Heart right ventricle (tissue), 16 donors: Measurements from ENCODE around the gene YY1. TPM values are rescaled to one million over a fixed set of nuclear protein-coding genes. Genes with fewer than 3 reads are reported as not detected.

ENCODE experiments used
- ATAC-seq, 8 donors: fragments of 200-7000 bp; cut with Tn5 transposase; one replicate each; pipeline ENCODE4 v1.9.1; 2020; ENCODE audit warnings: mild to moderate bottlenecking in 8 of 8, moderate library complexity in 8 of 8, moderate number of reproducible peaks in 1 of 8
- DNase-seq, 2 donors: peaks; one replicate each; pipeline ENCODE4 v3.0.0-alpha.2; 2020
- H3K27ac ChIP-seq, 10 donors: fragments of 200-600 bp; sonication (generic) in 2 of 10; one replicate each; pipeline versions ENCODE4 v1.5.0 to v1.8.0; 2020 to 2022; ENCODE audit warnings: mild to moderate bottlenecking in 3 of 10
- H3K27me3 ChIP-seq, 7 donors: fragments of 200-600 bp; one replicate each; pipeline ENCODE4 v1.8.0; 2021 to 2022; ENCODE audit warnings: mild to moderate bottlenecking in 2 of 7
- H3K36me3 ChIP-seq, 9 donors: fragments of 200-600 bp; sonication (generic) in 1 of 9; one replicate each; pipeline versions ENCODE4 v1.5.0 to v1.8.0; 2020 to 2022; ENCODE audit warnings: mild to moderate bottlenecking in 2 of 9
- H3K4me1 ChIP-seq, 9 donors: fragments of 200-600 bp; sonication (generic) in 1 of 9; one replicate each; pipeline versions ENCODE4 v1.5.0 to v1.8.0; 2020 to 2022; ENCODE audit warnings: mild to moderate bottlenecking in 4 of 9
- H3K4me3 ChIP-seq, 10 donors: fragments of 200-600 bp; sonication (generic) in 2 of 10; one replicate each; pipeline versions ENCODE4 v1.5.0 to v1.8.0; 2020 to 2022; ENCODE audit warnings: mild to moderate bottlenecking in 7 of 10, moderate library complexity in 2 of 10
- H3K9me3 ChIP-seq, 11 donors: fragments of 200-600 bp in 10 of 11; sonication (generic) in 2 of 11; one replicate each; pipeline versions ENCODE4 v1.5.0 to v1.8.0; 2013 to 2022; ENCODE audit warnings: mild to moderate bottlenecking in 2 of 11, control low read depth in 1 of 11, moderate library complexity in 1 of 11
- CTCF ChIP-seq, 9 donors: fragments of 200-600 bp; sonication (generic) in 2 of 9; IDR thresholded peaks; one replicate each; pipeline versions ENCODE4 v1.5.0 to v1.8.0; 2021 to 2022; ENCODE audit warnings: antibody characterized with exemption in 9 of 9, mild to moderate bottlenecking in 5 of 9, moderate library complexity in 1 of 9
- WGBS, 2 donors: extraction: QIAGEN DNeasy Blood & Tissue Kit; methylation state at CpG; one replicate each; pipeline ENCODE4 v1.1.7; 2013; ENCODE audit warnings: inconsistent platforms in 1 of 2; 5-methylcytosine and 5-hydroxymethylcytosine counted together
- intact Hi-C, 10 donors: fragments of 100-400 bp; cut with DNase I; formaldehyde crosslinking; loops; one replicate each; pipeline versions ENCODE4 v1.11.1 to v1.14.2; 2022
- polyA plus RNA-seq, 2 donors: library from polyadenylated mRNA; stranded (reverse); fragments of 200-250 nt; gene quantifications; one replicate each; pipeline ENCODE4 v1.2.3, GENCODE V29; 2013
- total RNA-seq, 10 donors: library from RNA; stranded (reverse); fragmentation: NEBNext Ultra II Directional in 3 of 10; extraction: Animal tissue kit (Norgen Biotek cat#: 25700) in 3 of 10; gene quantifications; one replicate each; pipeline versions ENCODE4 v1.2.1 to v1.2.4, GENCODE V29; 2021 to 2023
- donor health status: Arrhythmogenic right ventricular cardiomyopathy.
- donor health status: ischemic (EF 13 %, LVEDD 7.1; RV severe dilation, severe dysfunction).
- donor health status: healthy with polysubstance abuse.
- donor health status: DM: no; HTN: yes; CAD: no.
- donor health status: DM: no; HTN: no; CAD: no.
- donor health status: ischemic (EF 25% LVEDD 6.9; RV normal size, moderate dysfunction).
- donor health status: ischemic (EF 25% LVEDD 5.7; RV mildly dilated, moderate dysfunction).
- donor health status: healthy.
- donor health status: DM: yes; HTN: yes; CAD: no.
- donor health status: Ischemic cardiomyopathy.
- donor health status: ischemic (EF 35%, LVEDD 5.7; RV mildly dilated, moderate dysfunction).
- donor health status: nonischemic (EF 11% LVEDD 7.7; RV severe dilation, severe dysfunction).
- donor health status: DM: yes; HTN: yes; CAD: no.
- donor health status: PGD.
- donor health status: ischemic (EF 29% LVEDD 5.4; RV normal size, mild dysfunction).
- donor health status: nonischemic (EF 23%, LVEDD 6.1; RV moderate dilation, normal function).

YY1 gene
- total and polyA plus RNA-seq, 12 donors: 17.6 to 58.3 (median 47.9) TPM

- ATAC-seq: no peak
- 77 to 81% methylated on average over 12 of the region's 12 CpGs for WGBS, 2 donors
Measured at GRCh38 chr14:100288382-100289185, 49.6 kb downstream of the YY1 start.

GRCh38 chr14:100289916-100290606 lies 51.1 kb downstream of the YY1 start:
- no peak for TF ChIP-seq CTCF (IDR thresholded peaks at IDR 0.05)
- Histone ChIP-seq H3K4me3 (no peak overlapping the region), H3K27ac (no peak overlapping the region), H3K9me3 (no peaks in the 10 kb centered on the region), H3K36me3 (peaks cover 0 to 27% (median 0%) of the 10 kb centered on the region in 9 donors), H3K4me1 (peaks cover 0 to 64% (median 27%) of the 10 kb centered on the region in 9 donors), H3K27me3 (no peaks in the 10 kb centered on the region)
- intact Hi-C loops: loop anchor here in 2 of 10 donors (5.0 kb wide), 2 partner anchors 48 to 87 kb away; partner anchors contain the start of gene WDR25 (in 1 of the 2)
- WGBS, 2 donors: 56 to 67% methylated on average over 9 of the region's 9 CpGs
- ATAC-seq (no peak), DNase-seq (no peak)

More at GRCh38 chr14:100288382-100289185, 49.6 kb downstream of the YY1 start:
- no peaks in the 10 kb centered on the region for H3K27me3 ChIP-seq
- peaks cover 0 to 60% (median 32%) of the 10 kb centered on the region in 9 donors for H3K4me1 ChIP-seq
- TF ChIP-seq CTCF (IDR thresholded peaks at IDR 0.05): no peak
- peaks cover 0 to 27% (median 0%) of the 10 kb centered on the region in 9 donors for H3K36me3 ChIP-seq
- DNase-seq: no peak
- intact Hi-C loops: loop anchor here in 2 of 10 donors (5.0 kb wide), 2 partner anchors 46 to 89 kb away; partner anchors contain the start of gene WDR25 (in 1 of the 2)
- no peaks in the 10 kb centered on the region for H3K9me3 ChIP-seq
- H3K4me3 ChIP-seq: no peak overlapping the region
- H3K27ac ChIP-seq: no peak overlapping the region

GRCh38 chr14:100290607-100291304 lies 51.8 kb downstream of the YY1 start:
- no peak for TF ChIP-seq CTCF (IDR thresholded peaks at IDR 0.05)
- intact Hi-C loops: no loop called here
- WGBS, 2 donors: 86 to 88% methylated on average over 12 of the region's 12 CpGs

More at GRCh38 chr14:100290607-100291304, 51.8 kb downstream of the YY1 start:
- peaks cover 0 to 63% (median 24%) of the 10 kb centered on the region in 9 donors for H3K4me1 ChIP-seq
- H3K27me3 ChIP-seq: no peaks in the 10 kb centered on the region
- no peak overlapping the region for H3K4me3 ChIP-seq
- no peaks in the 10 kb centered on the region for H3K9me3 ChIP-seq
- H3K36me3 ChIP-seq: peaks cover 0 to 27% (median 0%) of the 10 kb centered on the region in 9 donors
- ATAC-seq (no peak), DNase-seq (no peak)
- H3K27ac ChIP-seq: no peak overlapping the region
